HG03558 (cell line): ENCODE data around the gene ISOC2.
"Not testable (repeated sequence)": the region's sequence is repeated elsewhere in the genome, so short reads cannot be mapped to it uniquely, and the experiment has no call there.

Experiments used
- ATAC-seq: cut with Tn5 transposase; IDR thresholded peaks from one replicate; pipeline ENCODE4 v1.9.1; 2021; ENCODE audit warnings: moderate number of reproducible peaks; ENCODE audit not compliant: unreplicated experiment; ENCODE audit errors: extremely low read depth

Gene ISOC2

DNA sequence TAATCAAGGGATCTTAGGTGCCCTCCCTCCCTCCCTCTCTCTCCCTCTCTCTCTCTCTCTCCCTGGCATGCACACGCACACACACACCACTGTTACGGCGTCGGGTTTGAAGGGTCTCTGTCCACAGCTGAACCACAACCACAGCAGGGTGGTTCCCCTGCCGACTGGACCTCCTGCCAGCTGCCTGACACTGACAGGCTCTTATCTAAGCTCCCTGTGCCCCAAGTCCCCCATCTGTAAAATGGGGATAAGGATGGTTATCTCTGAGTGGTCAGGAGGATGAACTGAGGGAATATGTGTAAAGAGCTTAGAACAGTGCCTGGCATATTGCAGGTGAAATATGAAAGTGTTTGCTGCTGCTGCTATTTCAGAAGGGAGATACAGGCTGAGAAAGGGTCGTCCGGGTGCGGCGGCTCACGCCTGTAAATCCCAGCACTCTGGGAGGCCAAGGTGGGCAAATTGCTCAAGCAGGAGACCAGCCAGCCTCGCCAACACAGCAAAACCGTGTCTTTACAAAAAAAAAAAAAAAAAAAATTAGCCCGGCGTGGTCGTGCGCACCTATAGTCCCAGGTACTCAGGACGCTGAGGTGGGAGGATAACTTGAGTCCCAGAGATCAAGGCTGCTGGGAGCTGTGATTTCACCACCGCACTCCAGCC is 17.5 kb downstream of the ISOC2 start:
- no peak for ATAC-seq

DNA sequence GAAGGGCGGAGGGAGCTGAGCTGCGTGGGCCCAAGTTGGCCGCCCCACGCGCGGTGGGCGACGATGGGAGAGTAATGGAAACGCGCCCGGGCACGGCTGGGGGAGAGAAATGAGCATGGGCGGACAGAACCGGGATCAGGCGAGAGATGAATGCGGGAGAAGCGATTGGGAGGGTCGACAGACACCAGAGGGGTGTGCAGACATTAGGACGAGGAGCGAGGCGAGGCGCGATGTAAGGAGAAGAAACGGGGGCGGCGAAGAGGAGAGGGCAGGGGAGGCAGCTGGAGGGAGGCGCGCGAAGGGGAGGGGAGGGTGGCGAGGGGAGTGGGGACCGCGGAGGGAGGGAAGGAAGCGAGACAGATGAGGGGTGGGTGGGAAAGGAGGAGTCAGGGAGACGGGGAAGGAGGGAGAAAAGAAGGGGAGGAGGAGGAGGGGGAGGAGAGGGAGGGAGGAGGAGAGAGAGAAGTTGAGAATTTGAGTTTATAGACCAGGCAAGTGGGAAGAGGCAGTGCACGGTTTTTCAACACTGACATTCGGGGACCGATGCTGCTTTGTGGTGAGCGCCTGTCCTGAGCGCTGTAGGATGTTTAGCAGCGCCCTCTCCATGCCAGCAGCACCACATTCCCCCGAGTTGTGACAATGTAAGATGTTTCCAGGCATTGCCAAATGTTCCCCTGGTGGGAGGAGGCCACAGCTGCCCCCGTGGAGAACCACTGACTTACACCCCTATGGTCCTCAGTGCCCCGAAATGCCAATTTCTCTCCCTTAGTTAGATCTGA is 18.2 kb downstream of the ISOC2 start, which contains the start of gene SHISA7:
Gene SHISA7, minus strand, starts transcription at position 256 of the 779 bp plus-strand sequence. CDS start 437 bp downstream, outside the sequence.
- no peak for ATAC-seq

DNA sequence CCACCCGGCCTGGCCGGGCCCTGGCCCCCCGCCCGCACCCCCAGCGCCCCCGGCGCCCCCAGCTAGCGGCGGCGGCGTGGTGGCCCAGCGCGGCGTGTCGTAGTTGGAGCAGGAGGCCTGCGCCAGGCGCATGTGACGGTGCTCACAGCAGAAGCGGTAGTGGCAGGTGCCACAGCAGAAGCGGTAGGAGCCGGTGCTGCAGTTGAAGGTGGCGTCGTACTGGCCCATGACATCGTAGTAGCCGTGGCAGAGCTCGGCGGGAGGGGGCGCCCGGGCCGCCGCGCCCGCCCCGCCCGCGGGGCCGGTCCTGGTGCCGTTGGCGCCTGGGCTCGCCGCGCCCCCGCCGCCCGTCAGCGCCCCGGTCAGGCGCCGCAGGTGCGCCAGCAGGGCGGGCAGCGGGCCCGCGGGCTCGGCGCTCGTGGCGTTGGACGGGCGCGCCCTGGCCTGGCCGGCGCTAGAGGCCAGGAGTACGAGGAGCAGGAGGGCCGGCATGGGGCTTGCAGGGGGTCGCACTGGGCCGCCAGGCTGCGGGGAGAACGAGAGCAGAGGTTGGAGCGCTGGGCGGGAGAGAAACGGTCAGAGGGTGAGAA is 19.0 kb downstream of the ISOC2 start:
- no peak for ATAC-seq

DNA sequence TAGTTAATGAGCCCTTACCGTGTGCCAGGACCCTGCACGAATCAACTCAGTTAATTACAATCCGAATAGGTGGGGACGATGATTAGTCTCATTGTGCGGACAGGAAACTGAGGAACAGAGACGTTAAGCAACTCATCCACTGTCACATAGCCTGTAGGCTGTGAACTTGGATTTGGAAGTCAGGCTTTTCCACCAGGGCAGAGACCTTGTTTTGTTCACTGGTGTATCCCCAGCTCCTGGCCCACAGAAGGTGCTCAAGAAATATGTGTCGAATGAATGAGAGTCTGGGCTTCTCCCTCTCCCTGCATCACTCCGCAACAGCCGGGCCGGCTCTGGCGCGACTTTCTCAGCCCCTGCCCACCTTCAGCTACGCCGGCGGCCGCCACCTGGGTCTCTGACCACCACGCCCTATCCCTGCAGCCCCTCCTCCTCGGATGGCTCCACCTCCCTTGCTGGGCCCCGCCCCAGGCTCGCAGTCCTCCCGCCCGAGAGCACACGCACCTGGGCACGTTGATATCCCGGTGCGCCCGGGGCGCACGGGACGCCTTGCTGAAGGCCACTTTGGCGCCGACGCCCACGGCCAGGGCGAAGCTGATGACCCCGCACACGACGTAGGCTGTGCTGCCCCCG is 19.6 kb downstream of the ISOC2 start:
- ATAC-seq: no peak

DNA sequence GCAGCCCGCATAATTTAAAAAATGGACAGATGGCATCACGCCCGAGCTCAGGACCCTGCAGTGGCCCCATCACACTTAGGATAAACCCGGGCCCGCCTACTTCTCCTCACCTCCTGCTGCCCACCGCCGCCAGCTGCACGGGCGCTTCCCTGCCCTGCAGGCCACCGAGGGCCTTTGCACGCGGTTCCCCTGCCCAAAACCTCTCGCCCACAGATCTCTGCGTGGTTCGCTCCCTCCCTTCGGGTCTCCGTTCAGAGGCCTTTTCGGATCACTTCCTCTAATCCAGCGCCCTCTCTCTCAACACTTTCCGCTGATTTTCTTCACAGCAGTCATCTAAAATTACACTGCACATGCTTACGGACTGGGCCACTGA is 20.1 kb downstream of the ISOC2 start:
- no peak for ATAC-seq

DNA sequence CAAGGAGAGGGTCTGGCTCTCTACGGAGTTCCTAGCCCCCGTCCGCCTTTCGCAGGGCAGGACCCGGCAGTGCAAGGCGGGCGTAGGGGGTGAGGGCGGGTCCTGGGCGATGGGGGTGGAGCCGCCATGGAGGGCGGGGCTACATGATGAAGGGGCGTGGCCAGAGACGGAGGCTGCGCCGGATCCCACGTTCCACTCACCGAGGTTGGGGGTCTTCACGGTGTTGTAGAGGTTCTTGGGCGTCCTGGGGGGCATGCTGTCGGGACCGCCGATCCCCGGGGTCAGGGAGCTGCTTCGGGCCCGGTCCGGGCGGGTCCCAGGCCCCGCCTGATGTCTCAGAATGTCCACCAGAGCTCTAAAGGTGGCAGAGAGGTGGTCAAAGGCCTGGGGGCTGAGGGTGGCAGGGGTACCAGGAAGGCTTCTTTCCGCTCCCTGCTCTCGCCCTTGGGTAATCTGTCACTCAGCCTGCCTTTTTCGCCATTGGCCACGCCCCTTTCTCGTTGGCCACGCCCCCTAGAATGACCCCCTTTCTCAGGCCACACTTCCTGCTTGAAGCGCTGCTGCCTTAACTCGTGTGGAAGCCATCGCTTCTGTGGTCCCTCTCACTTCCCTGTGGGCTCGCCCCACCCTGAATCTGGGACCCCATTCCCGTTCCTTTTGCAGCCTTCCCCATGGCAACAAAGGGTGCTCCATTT is 20.9 kb downstream of the ISOC2 start:
- no peak for ATAC-seq

DNA sequence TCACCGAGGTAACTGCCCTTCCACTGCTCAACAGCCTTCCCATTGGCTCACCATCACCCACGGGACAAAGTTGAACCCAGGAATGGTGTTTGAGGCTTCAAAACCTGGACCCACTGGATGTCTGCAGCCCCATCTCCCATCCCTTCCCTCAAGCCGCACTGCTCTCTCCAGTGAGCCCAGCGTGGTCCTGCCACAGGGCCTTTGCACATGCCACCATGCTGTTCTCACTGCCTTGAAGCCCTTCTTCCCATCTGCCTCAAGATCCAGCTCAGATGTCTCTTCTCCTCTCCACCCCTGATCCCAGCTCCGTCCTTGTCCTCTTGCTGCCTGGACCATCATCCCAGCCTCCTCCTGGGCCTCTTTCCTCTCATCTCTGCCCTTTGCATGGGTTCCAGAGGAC is 22.4 kb downstream of the ISOC2 start:
- no peak for ATAC-seq

DNA sequence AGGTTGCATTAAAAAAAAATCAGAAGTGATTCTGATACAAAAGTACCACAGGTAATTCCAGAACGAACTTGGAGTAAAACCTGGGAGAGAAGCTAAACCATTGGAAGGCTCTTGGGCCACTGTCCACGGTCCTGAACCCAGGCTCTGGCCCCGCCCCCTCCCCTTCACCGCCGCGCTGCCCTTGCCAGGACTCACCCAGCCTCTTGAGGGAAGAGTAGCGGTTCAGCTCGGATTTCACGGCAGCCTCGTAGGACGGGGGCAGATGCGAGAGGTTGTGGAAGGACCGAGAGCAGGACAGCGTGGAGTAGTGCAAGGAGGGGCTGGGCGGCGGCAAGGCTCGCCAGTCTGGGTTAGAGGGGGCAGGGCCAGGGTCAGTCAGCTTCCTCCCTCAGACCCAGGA is 24.0 kb downstream of the ISOC2 start:
- ATAC-seq: no peak

DNA sequence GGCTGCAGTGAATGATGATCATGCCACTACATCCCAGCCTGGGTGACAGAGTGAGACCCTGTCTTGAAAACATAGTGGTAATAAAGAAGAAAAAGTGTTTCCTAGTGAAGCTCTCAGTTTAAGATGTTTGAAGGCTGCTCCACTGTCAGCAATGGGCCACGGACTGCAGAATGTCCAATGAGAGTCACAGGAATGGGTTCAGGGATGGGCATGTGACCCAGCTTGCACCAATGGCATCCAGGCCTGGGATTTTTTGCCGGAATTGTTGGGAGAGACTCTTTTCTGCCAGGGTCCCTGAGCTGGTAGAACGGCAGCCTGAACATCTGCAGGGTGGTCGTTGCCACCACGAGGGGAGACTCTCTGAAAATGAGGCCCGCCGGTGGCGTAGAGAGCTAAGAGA is 24.6 kb downstream of the ISOC2 start:
- no peak for ATAC-seq

DNA sequence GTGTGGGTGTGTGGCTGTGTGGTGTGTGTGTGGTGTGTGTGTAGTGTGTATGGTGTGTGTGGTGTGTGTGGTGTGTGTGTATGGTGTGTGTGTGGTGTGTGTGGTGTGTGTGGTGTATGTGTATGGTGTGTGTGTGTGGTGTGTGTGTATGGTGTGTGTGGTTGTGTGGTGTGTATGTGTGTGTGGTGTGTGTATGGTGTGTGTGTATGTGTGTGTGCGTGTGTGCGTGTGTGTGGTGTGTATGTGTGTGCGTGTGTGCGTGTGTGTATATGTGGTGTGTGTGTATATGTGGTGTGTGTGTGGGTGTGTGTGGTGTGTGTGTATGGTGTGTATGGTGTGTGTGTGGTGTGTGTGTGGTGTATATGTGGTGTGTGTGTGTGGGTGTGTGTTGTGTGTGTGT is 26.4 kb downstream of the ISOC2 start:
- ATAC-seq: no peak

DNA sequence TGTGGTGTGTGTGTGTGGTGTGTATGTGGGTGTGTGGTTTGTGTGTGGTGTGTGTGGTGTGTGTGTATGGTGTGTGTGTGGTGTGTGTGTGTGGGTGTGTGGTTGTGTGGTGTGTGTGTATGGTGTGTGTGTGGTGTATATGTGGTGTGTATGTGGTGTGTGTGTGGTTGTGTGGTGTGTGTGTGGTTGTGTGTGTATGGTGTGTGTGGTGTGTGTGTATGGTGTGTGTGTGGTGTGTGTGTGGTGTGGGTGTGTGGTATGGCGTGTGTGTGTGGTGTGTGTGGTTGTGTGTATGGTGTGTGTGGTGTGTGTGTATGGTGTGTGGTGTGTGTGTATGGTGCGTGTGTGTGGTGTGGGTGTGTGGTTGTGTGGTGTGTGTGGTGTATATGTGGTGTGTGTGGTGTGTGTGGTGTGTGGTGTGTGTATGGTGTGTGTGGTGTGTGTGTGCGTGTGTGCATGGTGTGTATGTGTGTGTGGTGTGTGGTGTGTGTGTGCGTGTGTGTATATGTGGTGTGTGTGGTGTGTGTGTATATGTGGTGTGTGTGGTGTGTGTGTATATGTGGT is 27.0 kb downstream of the ISOC2 start:
- ATAC-seq: no peak

DNA sequence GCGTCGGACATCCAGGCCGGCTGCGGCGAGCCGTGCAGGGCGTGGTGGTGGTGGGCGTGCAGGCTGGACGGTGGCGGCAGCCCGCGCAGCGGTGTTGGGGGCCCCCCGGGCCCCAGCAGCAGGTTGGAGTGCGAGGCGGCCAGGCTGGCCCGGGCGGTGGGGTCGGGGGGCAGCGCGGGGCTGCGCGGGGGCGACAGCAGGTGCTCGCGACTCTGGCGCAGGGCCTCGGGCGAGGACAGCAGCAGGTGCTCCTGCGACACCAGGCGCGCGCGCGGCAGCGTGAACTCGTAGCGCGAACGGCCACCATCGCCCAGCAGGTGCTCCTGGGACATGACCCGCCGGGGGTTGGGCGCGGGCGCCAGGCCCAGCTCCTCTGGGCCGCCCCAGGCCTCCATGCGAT is 28.1 kb downstream of the ISOC2 start:
- ATAC-seq: no peak

DNA sequence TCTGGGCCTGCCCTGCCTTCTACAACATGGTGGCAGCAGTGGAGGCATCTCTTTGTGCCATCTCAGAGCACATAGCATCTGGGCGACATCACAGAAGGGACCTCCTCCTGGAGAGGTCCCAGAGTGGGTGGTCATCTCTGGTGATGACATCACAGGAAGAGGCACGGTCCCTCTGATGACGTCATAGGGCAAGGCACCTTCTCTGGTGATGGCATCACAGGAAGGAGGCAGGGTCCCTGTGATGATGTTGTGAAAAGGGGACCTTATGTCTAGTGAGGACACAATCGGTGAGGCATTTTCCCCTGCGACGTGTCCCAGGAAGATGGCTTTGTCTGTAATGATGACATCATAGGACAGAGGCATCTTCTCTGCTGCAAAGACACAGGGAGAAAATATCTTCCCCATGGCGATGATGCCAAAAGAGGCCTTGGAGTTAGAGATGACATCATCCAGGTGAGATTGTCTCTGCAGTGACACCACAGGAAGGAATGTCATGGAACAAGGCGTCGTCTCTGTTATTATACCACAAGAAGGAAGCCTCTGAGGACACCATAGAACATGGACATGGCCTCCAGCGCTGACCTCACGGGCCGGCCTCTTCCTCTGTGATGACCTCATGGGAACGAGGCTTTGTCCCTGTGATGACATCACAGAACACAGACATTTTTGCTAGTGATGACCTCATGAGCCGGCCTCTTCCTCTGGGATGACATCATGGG is 29.0 kb downstream of the ISOC2 start:
- ATAC-seq: no peak

DNA sequence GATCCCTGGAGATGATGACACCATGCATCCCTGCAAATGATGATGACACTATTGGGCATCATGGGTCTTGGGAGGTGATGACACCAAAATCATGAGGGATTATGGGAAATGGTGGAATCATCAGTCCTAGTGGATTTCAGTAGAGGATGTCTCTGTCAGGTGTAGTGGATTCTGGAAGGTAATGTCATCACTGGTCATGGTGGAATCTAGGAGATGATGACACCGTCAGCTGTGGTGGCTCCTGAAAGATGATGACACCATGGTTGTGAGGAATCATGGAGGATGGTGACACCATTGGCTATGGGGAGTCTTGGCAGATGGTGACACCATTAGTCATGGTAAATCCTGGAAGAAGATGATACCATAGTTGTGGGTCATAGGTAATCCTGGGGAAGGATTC is 30.3 kb downstream of the ISOC2 start:
- ATAC-seq: no peak

DNA sequence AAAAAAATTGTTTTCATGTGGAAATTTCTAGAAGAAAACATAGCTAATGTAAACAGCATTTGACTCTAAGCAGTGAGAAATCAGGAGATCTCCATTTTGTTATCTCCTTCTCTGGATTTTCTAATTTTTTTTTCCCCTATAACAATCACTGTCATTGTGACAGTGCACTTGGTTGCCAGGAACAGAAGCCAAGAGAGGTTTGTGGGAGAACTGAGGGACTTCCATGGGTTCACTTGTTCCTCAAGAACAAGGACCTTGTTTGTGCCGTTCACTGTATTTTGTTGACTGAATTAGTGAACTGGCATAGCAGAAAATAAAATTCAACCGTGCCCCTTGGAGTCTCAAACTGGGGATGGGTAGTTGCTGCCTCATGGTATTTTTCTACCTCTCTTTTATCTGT is 35.4 kb downstream of the ISOC2 start:
- no peak for ATAC-seq

DNA sequence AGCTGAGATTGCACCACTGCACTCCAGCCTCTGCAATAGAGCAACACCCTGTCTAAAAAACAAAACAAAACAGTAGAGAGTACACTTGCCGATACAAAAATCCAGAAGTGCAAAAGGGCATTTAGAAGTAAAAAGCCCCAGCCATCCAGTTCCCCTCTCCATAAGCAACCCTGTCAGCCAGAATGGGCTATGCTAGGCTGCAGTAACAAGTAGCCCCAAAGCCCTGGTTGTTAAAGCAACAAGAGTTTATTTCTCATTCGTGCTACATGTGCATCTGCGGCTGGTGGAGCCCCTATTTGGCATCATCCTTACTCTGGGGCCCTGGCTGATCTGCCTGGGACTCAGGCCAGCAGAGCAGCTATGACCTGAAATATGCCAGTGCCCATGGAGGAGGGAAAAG is 36.9 kb downstream of the ISOC2 start:
- no peak for ATAC-seq

DNA sequence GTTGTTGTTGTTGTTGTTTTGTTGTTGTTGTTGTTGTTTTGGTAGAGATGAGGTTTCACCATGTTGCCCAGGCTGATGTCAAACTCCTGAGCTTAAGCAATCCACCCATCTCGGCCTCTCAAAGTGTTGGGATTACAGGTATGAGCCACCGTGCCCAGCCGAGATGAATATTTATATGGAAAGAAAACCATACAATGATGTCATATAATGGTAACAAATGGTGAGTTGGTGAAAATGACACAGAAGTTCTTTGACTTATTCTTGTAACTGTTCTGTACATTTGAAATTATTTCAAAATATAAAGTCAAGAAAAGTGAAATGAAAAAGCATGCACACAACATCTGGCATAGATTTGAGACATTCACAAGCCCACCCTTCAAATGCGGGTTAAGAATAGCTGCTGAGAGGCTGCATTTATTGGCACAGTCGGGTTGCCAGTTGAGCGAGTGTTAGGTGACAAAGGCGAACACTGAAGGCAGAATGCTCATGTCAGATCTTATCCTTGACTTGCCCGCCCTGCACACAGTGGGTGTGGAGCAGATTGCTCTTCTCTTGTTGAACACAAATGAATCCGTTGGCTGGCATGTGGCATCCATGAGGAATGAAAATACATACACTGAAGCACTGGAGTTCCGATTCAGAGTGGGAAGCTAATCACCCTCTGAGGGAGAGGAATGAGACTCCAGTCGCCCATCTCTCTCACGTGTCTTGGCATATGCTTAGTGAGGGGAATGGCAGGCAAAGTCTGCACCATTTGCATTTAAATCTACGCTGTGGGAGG is 38.0 kb downstream of the ISOC2 start:
- ATAC-seq: no peak

DNA sequence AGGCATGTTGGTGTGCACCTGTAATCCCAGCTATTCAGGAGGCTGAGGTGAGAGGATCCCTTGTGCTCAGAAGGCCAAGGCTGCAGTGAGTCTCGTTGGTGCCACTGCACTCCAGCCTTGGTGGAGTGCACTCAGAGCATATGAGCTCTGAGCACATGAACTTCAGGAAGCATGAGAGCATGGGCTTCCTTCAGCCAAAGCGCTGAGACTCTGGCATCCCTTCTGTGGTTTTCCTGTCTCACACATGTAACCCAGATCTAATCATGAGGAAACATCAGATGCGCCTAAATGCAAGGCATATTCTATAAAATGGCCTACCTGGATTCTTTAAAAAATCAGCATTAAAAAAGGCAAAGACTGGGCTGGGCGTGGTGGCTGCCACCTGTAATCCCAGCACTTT is 40.2 kb downstream of the ISOC2 start:
- not testable (repeated sequence) for ATAC-seq
